Prostate gland (tissue), 2 donors: ENCODE data around the gene PDCD7.
A peak's percentile ranks its signal among the peaks of the same experiment; 100 is the strongest.

ENCODE experiments used
- CTCF ChIP-seq, 4 experiments: fragments of 200-600 bp in 2 of 4; fragments of 450-650 bp in 2 of 4; sonication (generic) in 2 of 4; IDR thresholded peaks; 1 replicate in 3 of 4; 2 replicates in 1 of 4; pipeline ENCODE4 v1.5.1; 2016 to 2019; ENCODE audit warnings: antibody characterized with exemption in 4 of 4, mild to moderate bottlenecking in 2 of 4, moderate library complexity in 2 of 4
- POLR2AphosphoS5 ChIP-seq: sonication (generic); formaldehyde crosslinking; IDR thresholded peaks from one replicate; pipeline ENCODE4 v1.6.1; 2017; ENCODE audit warnings: antibody characterized with exemption

GRCh38 chr15:65086680-65087111 is 46.9 kb downstream of the PDCD7 start:
- TF ChIP-seq POLR2AphosphoS5 (no peak), CTCF (IDR thresholded peaks at IDR 0.05) (peak in 1 of 4 experiments; percentile 26)
